Gastroesophageal sphincter (tissue), 4 donors: Measurements from ENCODE around the gene STPG4. TPM values are rescaled to one million over a fixed set of nuclear protein-coding genes. Genes with fewer than 3 reads are reported as not detected.

ENCODE experiments used
- ATAC-seq: fragments of 150-250 bp; one replicate; pipeline ENCODE4 v1.9.1; 2016; ENCODE audit warnings: mild to moderate bottlenecking, moderate library complexity
- H3K27ac ChIP-seq, 4 donors: fragments of 200-600 bp; sonication (generic) in 3 of 4; 1 replicate in 3 of 4; 2 replicates in 1 of 4; pipeline ENCODE4 v1.5.1; 2016 to 2019
- H3K27me3 ChIP-seq: fragments of 200-600 bp; sonication (generic); one replicate; pipeline ENCODE4 v1.5.1; 2019
- H3K36me3 ChIP-seq, 2 donors: fragments of 200-600 bp; sonication (generic); one replicate each; pipeline ENCODE4 v1.5.1; 2019; ENCODE audit warnings: control low read depth in 1 of 2
- H3K4me1 ChIP-seq, 3 donors: fragments of 200-600 bp; sonication (generic); 1 replicate in 2 of 3; 2 replicates in 1 of 3; pipeline ENCODE4 v1.5.1; 2016 to 2019; ENCODE audit warnings: control low read depth in 2 of 3
- H3K4me3 ChIP-seq, 2 donors: fragments of 200-600 bp; sonication (generic); one replicate each; pipeline ENCODE4 v1.5.1; 2019; ENCODE audit warnings: mild to moderate bottlenecking in 1 of 2, moderate library complexity in 1 of 2
- H3K9me3 ChIP-seq, 3 donors: fragments of 200-600 bp; sonication (generic); one replicate each; pipeline ENCODE4 v1.5.1; 2017 to 2019; ENCODE audit warnings: control low read depth in 2 of 3
- CTCF ChIP-seq, 4 experiments: fragments of 200-600 bp in 2 of 4; fragments of 450-650 bp in 2 of 4; sonication (generic) in 1 of 4; IDR thresholded peaks; one replicate each; pipeline ENCODE4 v1.5.1; 2017 to 2019; ENCODE audit warnings: antibody characterized with exemption in 4 of 4, mild to moderate bottlenecking in 2 of 4, moderate library complexity in 2 of 4
- EP300 ChIP-seq: sonication (generic); formaldehyde crosslinking; IDR thresholded peaks from one replicate; pipeline ENCODE4 v1.6.1; 2017; ENCODE audit warnings: antibody characterized with exemption, mild to moderate bottlenecking
- POLR2A ChIP-seq, 2 donors: fragments of 450-650 bp; IDR thresholded peaks; one replicate each; pipeline ENCODE4 v1.6.1; 2017; ENCODE audit warnings: antibody characterized with exemption in 2 of 2, mild to moderate bottlenecking in 2 of 2, moderate library complexity in 1 of 2
- POLR2AphosphoS5 ChIP-seq: sonication (generic); formaldehyde crosslinking; IDR thresholded peaks from one replicate; pipeline ENCODE4 v1.6.1; 2017; ENCODE audit warnings: antibody characterized with exemption
- WGBS, 2 donors: methylation state at CpG; one replicate each; pipeline ENCODE4 v1.1.5; 2018; ENCODE audit warnings: low coverage in 1 of 2; 5-methylcytosine and 5-hydroxymethylcytosine counted together
- total RNA-seq, 4 donors: library from RNA; depleted of rRNA; stranded (reverse); fragments of >200 nt; gene quantifications; one replicate each; pipeline ENCODE4 v1.1.0, GENCODE V29; 2016

STPG4 gene
- total RNA-seq, 4 donors from 2014 or later = 0.23 to 0.67 TPM; not detected in 2

- Histone ChIP-seq H3K27ac (peak overlapping the region; percentile 52 to 83 (median 78)), H3K9me3 (no peaks in the 10 kb centered on the region), H3K27me3 (no peaks in the 10 kb centered on the region), H3K4me3 (no peak overlapping the region), H3K36me3 (peaks cover 0 to 37% of the 10 kb centered on the region in 2 donors), H3K4me1 (peaks cover 14 to 93% (median 60%) of the 10 kb centered on the region in 3 donors)
- peak; percentile 86 for ATAC-seq
- TF ChIP-seq POLR2AphosphoS5 (peak; percentile 76), EP300 (no peak)
- WGBS, 2 donors = 17 to 40% methylated on average over 1 to 6 of the region's 11 CpGs
Measured at GRCh38 chr2:47058003-47058931, 96.8 kb downstream of the STPG4 start.

GRCh38 chr2:47057687-47058002 is 97.5 kb downstream of the STPG4 start:
- Histone ChIP-seq H3K9me3 (no peaks in the 10 kb centered on the region), H3K27ac (peak overlapping the region; percentile 52 to 83 (median 78)), H3K27me3 (no peaks in the 10 kb centered on the region), H3K4me1 (peaks cover 14 to 87% (median 55%) of the 10 kb centered on the region in 3 donors), H3K36me3 (peaks cover 0 to 40% of the 10 kb centered on the region in 2 donors), H3K4me3 (no peak overlapping the region)
- 0% methylated on average over 1 of the region's 2 CpGs; no CpG with 5 or more reads in 1 of the 2 donors for WGBS, 2 donors
- TF ChIP-seq EP300 (no peak), POLR2AphosphoS5 (no peak), CTCF (IDR thresholded peaks at IDR 0.05) (no peak), POLR2A (IDR thresholded peaks at IDR 0.05) (no peak)
- no peak for ATAC-seq

GRCh38 chr2:47056868-47057686 is 98.0 kb downstream of the STPG4 start:
- Histone ChIP-seq H3K4me3 (no peak overlapping the region), H3K9me3 (no peaks in the 10 kb centered on the region), H3K36me3 (peaks cover 0 to 40% of the 10 kb centered on the region in 2 donors), H3K27ac (peak overlapping the region; percentile 52 to 83 (median 78)), H3K4me1 (peaks cover 14 to 81% (median 50%) of the 10 kb centered on the region in 3 donors), H3K27me3 (no peaks in the 10 kb centered on the region)
- ATAC-seq = peak; percentile 43
- TF ChIP-seq EP300 = no peak
- TF ChIP-seq POLR2AphosphoS5 = no peak
- 28 to 40% methylated on average over 3 to 5 of the region's 15 CpGs for WGBS, 2 donors

- 6 to 33% methylated on average over 2 of the region's 5 CpGs for WGBS, 2 donors
- no peak for ATAC-seq
- Histone ChIP-seq H3K27ac (peak overlapping the region; percentile 52 to 83 (median 78)), H3K27me3 (no peaks in the 10 kb centered on the region), H3K9me3 (no peaks in the 10 kb centered on the region), H3K4me3 (no peak overlapping the region), H3K36me3 (peaks cover 0 to 41% of the 10 kb centered on the region in 2 donors), H3K4me1 (peaks cover 14 to 74% (median 45%) of the 10 kb centered on the region in 3 donors)
- TF ChIP-seq POLR2A (IDR thresholded peaks at IDR 0.05) = no peak
- no peak for TF ChIP-seq EP300
- TF ChIP-seq POLR2AphosphoS5 = no peak
- no peak for TF ChIP-seq CTCF (IDR thresholded peaks at IDR 0.05)
Measured at GRCh38 chr2:47056374-47056773, 98.7 kb downstream of the STPG4 start.

GRCh38 chr2:47054868-47055267 is 100.2 kb downstream of the STPG4 start:
- peak overlapping the region in 3 of 4 donors; percentile 70 to 83 (median 83) for H3K27ac ChIP-seq
- no peaks in the 10 kb centered on the region for H3K27me3 ChIP-seq
- WGBS, 2 donors = 90 to 100% methylated on average over 1 to 3 of the region's 4 CpGs
- H3K4me3 ChIP-seq = no peak overlapping the region
- no peak for TF ChIP-seq CTCF (IDR thresholded peaks at IDR 0.05)
- no peak for TF ChIP-seq POLR2AphosphoS5
- no peak for TF ChIP-seq POLR2A (IDR thresholded peaks at IDR 0.05)
- no peak for TF ChIP-seq EP300
- H3K9me3 ChIP-seq = no peaks in the 10 kb centered on the region
- peaks cover 0 to 45% of the 10 kb centered on the region in 2 donors for H3K36me3 ChIP-seq
- peaks cover 14 to 73% (median 43%) of the 10 kb centered on the region in 3 donors for H3K4me1 ChIP-seq
- ATAC-seq = no peak
